SK-N-SH (cell line): ENCODE measurements around the gene CCDC177.

Experiments used
- GABPA ChIP-seq: IDR thresholded peaks from 2 replicates; pipeline ENCODE4 v1.4.0; 2012; ENCODE audit warnings: low read depth, mild to moderate bottlenecking
- MEF2A ChIP-seq: IDR thresholded peaks from 2 replicates; pipeline ENCODE4 v1.4.0; 2012; ENCODE audit warnings: low read depth, borderline replicate concordance
- RXRA ChIP-seq: IDR thresholded peaks from 2 replicates; pipeline ENCODE4 v1.4.0; 2012; ENCODE audit warnings: low read depth, mild to moderate bottlenecking, borderline replicate concordance
- SIN3A ChIP-seq: IDR thresholded peaks from 2 replicates; pipeline ENCODE4 v1.6.1; 2012; ENCODE audit warnings: low read depth, mild to moderate bottlenecking, low read length, moderate library complexity, borderline replicate concordance
- USF2 ChIP-seq: fragments of 150-350 bp; IDR thresholded peaks from 2 replicates; pipeline ENCODE4 v1.6.1; 2017; ENCODE audit warnings: antibody characterized with exemption, low read length, low read depth, borderline replicate concordance

DNA sequence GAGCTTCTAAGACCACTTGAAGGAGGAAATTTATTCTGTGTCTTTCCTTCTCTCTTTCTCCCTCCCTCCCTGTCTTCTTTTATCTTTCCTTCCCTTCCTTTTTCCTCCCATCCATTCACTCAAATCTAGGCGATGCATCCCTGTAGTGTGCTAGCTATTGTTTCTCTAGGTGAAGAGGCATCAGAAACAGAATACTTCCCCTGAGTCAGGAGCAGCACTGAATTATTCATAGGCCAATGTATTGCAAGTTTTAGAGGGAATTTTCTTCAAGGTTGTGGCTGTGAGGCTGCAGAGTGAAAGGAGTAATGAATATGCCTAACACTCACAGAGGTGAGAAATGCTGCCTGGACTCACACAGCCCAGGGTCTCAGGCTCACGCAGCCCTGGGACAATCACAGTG is 23.2 kb downstream of the CCDC177 start:
- no peak for TF ChIP-seq GABPA
- TF ChIP-seq RXRA, result no peak
- no peak for TF ChIP-seq SIN3A
- no peak for TF ChIP-seq USF2
- TF ChIP-seq MEF2A, result no peak
